MG63 (cell line): ENCODE results near the gene WIPF3. TPM values are rescaled to one million over a fixed set of nuclear protein-coding genes. Genes with fewer than 3 reads are reported as not detected.

Source experiments
- DNase-seq: peaks from one replicate; pipeline ENCODE4 v3.0.0-alpha.2; 2020
- H3K27me3 ChIP-seq: fragments of 250-450 bp; sonication (Bioruptor Pico); 2 replicates; pipeline ENCODE4 v1.5.1; 2020; ENCODE audit warnings: mild to moderate bottlenecking, moderate library complexity
- H3K36me3 ChIP-seq: fragments of 250-450 bp; sonication (Bioruptor Pico); 2 replicates; pipeline ENCODE4 v1.5.1; 2020; ENCODE audit warnings: mild to moderate bottlenecking, moderate library complexity
- H3K4me3 ChIP-seq: fragments of 250-450 bp; sonication (Bioruptor Pico); 2 replicates; pipeline ENCODE4 v1.5.1; 2020; ENCODE audit warnings: mild to moderate bottlenecking, moderate library complexity
- H3K9me3 ChIP-seq: fragments of 250-450 bp; sonication (Bioruptor Pico); 2 replicates; pipeline ENCODE4 v1.5.1; 2020; ENCODE audit warnings: mild to moderate bottlenecking, moderate library complexity
- total RNA-seq: library from RNA; depleted of rRNA; stranded (reverse); fragments of >200 nt; shearing (Covaris generic); gene quantifications from 2 replicates; pipeline ENCODE4 v1.2.3, GENCODE V29; 2014; ENCODE audit warnings: low replicate concordance

The WIPF3 gene
- total RNA-seq, 1 experiment from 2014 or later = not detected

GRCh38 chr7:29805031-29805430 is 1.3 kb upstream of the WIPF3 start:
- Histone ChIP-seq H3K4me3 (no peak overlapping the region), H3K36me3 (no peaks in the 10 kb centered on the region), H3K9me3 (no peaks in the 10 kb centered on the region), H3K27me3 (peaks cover 34% of the 10 kb centered on the region)
- DNase-seq = no peak

DNA sequence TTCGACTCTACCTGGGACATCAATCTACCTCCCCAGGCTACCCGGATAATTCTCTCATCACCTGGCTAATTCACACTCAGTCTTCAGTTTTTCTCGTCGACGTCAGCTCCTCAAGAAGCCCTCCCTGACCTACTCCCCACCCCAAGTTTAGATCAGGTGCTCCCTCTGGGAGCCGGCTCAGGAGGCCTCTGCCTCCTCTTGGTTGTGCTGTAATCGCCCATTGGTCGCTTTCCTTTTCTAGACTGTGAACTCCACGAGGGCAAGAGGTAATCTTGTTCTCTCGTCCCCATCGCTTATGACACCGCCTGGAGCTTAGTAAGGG is 461 bp upstream of the WIPF3 start:
- Histone ChIP-seq H3K4me3 (no peak overlapping the region), H3K36me3 (no peaks in the 10 kb centered on the region), H3K9me3 (no peaks in the 10 kb centered on the region), H3K27me3 (peaks cover 41% of the 10 kb centered on the region)
- DNase-seq = no peak

GRCh38 chr7:29806995-29807841 is 910 bp downstream of the WIPF3 start:
- Histone ChIP-seq H3K9me3 (no peaks in the 10 kb centered on the region), H3K4me3 (no peak overlapping the region; the same call in 1 of the 2 replicates), H3K27me3 (peaks cover 43% of the 10 kb centered on the region), H3K36me3 (no peaks in the 10 kb centered on the region)
- no peak for DNase-seq

DNA sequence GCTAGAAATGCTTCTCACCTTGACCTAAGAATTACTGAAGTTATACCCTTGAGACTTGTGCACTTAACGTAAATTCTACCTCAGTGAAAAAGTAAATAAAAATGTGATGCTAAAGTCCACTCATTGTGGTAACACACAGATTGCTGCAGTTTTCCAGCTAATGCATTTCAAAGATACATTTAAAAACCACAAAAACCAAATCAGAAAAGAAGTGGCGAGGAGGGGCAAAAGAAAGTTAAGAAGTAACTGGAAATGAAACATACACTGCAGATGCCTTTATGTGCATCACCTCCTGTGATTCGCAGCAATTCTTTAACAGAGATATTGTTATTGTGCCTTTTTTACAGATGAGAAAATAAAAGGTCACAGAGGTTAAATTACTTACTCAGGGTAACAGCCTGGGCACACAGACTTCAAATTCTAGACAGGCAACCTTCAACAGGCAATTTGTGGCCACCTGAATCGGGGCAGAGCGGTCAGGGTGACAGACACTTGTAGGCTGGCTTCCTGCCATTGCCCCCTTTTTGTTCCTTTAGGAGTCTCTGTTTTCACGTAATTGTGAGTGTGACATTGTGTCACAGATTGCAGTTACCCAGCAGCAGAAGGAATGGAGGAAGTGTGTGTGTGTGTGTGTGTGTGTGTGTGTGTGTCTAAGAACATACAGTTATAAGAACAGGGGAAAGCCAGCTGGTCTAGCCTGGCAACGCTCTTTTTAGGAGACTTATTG is 1.9 kb downstream of the WIPF3 start:
- no peak overlapping the region for H3K4me3 ChIP-seq
- H3K36me3 ChIP-seq = no peaks in the 10 kb centered on the region
- DNase-seq = no peak
- H3K9me3 ChIP-seq = no peaks in the 10 kb centered on the region
- H3K27me3 ChIP-seq = peaks cover 41% of the 10 kb centered on the region

GRCh38 chr7:29809533-29810155 is 3.3 kb downstream of the WIPF3 start:
- Histone ChIP-seq H3K36me3 (no peaks in the 10 kb centered on the region), H3K9me3 (no peaks in the 10 kb centered on the region), H3K4me3 (no peak overlapping the region), H3K27me3 (peaks cover 35% of the 10 kb centered on the region)
- no peak for DNase-seq

DNA sequence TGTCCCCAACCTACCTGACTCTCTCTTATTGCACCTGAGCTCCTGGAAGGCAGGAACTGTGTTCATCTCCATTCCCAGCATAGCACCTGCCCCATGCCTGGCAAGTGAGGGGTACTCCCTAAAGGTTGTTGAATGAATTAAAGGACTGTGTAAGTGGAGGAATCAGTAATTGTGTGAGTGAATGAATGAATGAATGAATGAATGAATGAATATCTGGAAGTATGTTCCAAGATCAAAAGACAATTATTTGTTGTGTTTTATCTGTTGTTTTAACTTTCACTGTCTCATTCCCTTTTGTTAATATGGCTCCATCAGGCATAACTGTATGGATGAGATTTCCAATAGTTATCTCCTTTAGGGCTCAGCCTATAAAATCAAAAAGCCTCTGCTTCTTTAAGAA is 4.0 kb downstream of the WIPF3 start:
- H3K9me3 ChIP-seq = no peaks in the 10 kb centered on the region
- peaks cover 28% of the 10 kb centered on the region for H3K27me3 ChIP-seq
- H3K36me3 ChIP-seq = no peaks in the 10 kb centered on the region
- H3K4me3 ChIP-seq = no peak overlapping the region
- no peak for DNase-seq

DNA sequence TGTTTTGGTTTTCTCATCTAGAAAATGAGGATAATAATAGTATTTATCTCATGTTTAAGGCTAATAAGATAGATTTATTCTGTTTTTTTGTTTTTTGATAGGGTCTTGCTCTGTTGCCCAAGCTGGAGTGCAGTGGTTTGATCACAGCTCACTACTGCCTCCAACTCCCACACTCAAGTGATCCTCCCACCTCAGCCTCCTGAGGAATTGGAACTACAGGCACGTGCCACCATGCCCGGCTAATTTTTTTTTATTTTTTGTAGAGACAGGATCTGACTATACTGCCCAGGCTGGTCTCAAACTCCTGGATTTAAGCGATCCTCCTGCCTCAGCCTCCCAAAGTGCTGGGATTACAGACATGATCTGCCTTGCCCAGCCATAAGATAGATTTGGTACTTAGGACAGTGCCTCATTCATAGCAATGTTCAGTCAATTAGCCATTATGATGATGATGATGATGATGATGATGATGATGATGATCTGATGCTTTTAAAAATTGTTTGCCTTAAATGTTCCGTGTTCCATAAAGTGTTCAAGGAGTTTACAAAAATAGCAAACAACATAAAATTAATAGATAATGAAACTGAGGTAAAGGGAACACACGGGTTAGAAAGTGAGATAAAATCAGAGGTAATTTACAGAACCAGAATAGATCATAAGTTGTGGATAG is 4.6 kb downstream of the WIPF3 start:
- no peak for DNase-seq
- no peaks in the 10 kb centered on the region for H3K9me3 ChIP-seq
- no peak overlapping the region for H3K4me3 ChIP-seq
- H3K27me3 ChIP-seq = peaks cover 24% of the 10 kb centered on the region
- H3K36me3 ChIP-seq = no peaks in the 10 kb centered on the region

DNA sequence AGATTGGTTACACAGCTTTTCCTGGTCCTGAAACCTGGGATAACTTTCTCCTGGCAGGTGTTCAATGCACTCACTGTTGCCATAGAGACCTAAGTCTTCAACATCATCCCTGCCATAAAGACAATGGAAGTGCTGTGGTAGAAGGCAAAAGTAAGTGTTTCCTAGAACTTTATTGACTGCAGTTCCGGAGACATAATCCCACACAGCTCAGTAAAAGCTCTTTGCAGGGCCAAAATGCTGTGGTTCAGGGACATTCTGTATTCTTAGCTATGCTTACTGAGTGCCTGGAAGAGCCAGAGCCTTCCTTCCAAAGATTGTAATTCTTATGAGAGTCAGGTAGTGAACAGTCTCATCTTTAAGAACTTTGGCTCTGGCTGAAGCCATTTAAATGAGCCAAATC is 5.3 kb downstream of the WIPF3 start:
- DNase-seq = no peak
- no peaks in the 10 kb centered on the region for H3K36me3 ChIP-seq
- H3K9me3 ChIP-seq = no peaks in the 10 kb centered on the region
- no peak overlapping the region for H3K4me3 ChIP-seq
- H3K27me3 ChIP-seq = peaks cover 22% of the 10 kb centered on the region

DNA sequence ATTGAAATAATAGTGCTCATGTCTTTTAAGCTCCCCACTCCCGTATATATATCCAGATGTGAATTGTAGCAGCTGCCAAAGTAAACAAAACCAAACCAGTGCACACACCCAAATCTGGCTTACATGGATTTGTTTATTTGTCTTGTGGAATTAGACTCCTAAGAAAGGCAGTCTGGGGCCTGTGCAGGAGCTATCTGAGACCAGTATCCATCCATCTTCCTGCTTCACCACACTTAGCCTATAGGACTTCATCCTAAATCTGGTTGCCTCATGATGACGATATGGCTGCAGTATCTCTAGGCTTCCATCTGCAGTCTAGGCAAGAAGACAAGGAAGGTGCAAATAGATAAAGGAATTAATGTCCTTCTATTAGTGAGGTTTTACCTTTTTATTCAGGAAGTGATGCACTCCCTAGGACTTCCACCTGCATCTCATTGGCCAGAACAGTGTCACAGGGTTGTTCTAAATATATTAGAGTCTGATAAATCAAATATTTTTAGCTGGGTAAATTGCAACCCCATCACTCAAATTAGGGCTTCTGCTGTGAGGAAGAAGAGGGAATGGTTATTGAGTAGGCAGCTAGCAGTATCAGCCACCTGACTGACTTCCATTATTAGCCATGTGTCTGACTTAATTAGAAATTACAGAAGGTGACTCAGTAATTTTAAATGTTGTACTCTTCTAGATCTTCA is 6.0 kb downstream of the WIPF3 start:
- DNase-seq = peak; percentile 9
- H3K27me3 ChIP-seq = peaks cover 17% of the 10 kb centered on the region
- H3K4me3 ChIP-seq = no peak overlapping the region
- no peaks in the 10 kb centered on the region for H3K36me3 ChIP-seq
- H3K9me3 ChIP-seq = no peaks in the 10 kb centered on the region

DNA sequence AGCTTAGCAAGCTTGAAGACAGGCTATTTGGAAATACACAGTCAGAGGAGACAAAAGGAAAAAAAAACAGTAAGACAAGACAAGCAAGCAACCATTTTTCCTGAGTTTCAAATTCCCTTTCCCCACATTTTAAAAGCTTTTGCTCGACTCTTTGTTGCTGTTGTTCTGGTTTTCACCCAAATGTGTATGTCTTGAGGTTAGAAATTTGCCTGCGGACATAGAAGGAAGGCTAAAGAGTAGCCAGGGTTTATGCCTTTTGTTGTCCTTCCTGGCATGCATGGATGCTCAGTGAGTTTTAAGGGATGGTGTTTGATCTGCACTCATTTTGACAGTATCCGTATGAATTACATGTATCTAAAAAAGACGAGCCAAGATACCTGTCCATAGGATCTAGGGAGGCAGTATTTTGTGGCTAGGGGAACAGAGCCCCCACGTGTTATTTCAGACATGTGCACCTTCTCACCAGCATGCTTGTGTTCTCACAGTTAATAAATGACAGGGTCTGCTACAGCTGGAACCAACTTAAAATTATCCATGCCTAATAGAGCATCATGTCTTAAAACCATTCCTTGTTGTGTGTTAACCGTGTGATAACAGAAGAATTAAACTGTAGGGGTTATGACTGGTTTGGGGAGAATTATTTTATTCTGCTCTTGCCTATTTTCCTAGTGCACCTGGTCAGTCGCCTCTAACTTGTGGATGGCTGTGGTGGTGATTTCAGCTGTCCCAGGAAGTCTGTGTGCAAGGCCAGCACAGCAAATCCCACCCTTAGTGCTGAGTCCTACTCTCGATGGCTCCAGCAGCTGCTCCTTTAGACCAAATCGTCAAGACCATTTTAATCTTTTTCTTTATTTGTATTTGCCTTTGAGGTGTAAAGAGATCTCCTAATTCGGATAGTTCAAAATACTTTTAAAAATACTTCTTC is 9.1 kb downstream of the WIPF3 start:
- no peaks in the 10 kb centered on the region for H3K36me3 ChIP-seq
- H3K4me3 ChIP-seq = no peak overlapping the region
- DNase-seq = no peak
- H3K9me3 ChIP-seq = no peaks in the 10 kb centered on the region
- peaks cover 25% of the 10 kb centered on the region for H3K27me3 ChIP-seq

- Histone ChIP-seq H3K9me3 (no peaks in the 10 kb centered on the region), H3K4me3 (no peak overlapping the region), H3K27me3 (peaks cover 26% of the 10 kb centered on the region), H3K36me3 (no peaks in the 10 kb centered on the region)
- no peak for DNase-seq
Measured at GRCh38 chr7:29818308-29818707, 12.0 kb downstream of the WIPF3 start.

DNA sequence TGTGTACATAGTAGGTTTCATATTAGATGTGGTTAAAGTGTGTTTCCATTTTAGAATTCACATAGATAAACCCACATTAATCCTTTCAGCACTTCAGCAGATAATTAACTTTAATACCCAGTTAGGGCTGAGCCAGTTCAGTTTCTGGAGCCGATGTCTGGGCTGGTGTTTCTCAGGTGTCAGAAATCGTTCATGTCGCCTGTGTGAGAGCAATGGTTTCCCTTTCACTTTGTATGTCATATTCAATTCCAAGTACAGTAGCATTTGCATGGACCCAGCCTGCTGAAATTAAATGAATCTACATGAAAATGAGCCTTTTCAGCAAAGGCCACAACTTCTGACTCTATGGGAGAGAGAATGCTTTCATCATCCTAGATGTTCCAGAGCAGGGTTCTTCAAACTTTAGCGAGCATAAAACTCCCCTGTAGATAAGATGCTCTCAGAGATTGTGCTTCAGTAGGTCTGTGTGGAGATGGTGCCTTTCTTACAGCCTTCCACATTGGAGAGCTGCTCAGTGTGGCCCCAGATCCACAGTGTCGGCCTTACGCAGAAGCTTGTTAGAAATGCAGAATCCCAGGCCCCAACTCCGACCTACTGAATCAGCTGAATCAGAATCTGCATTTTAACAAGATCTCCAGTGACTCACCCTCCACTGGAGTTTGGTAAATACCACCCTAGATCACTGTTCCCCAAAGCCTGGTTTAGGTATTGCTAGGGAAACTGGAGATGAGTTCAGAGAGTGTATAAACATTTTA is 19.6 kb downstream of the WIPF3 start:
- DNase-seq = no peak
- Histone ChIP-seq H3K9me3 (no peaks in the 10 kb centered on the region), H3K36me3 (no peaks in the 10 kb centered on the region), H3K27me3 (peaks cover 2% of the 10 kb centered on the region; the same call in 1 of the 2 replicates), H3K4me3 (no peak overlapping the region)

- no peak for DNase-seq
- Histone ChIP-seq H3K36me3 (no peaks in the 10 kb centered on the region), H3K4me3 (no peak overlapping the region), H3K27me3 (peaks cover 2% of the 10 kb centered on the region; the same call in 1 of the 2 replicates), H3K9me3 (no peaks in the 10 kb centered on the region)
Measured at GRCh38 chr7:29826530-29826822, 20.2 kb downstream of the WIPF3 start.

DNA sequence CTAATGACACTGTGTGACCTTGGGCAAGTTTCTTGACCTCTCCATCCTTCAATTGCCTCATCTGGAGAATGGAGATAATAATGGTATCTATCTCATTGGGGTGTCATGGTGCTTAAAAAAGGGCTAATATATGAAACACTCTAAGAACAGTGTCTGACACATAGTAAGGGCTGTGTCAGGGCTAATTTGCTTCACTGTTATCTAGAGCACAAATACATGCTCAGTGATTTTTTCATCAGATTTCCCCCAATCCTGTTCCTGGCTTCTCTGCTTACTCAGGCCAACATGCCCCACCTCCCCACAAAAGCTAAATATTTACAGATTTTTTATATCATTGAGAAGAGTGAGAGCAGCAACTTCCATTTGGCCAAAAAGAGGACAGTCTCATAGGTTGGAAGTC is 20.6 kb downstream of the WIPF3 start:
- H3K36me3 ChIP-seq = no peaks in the 10 kb centered on the region
- no peak overlapping the region for H3K4me3 ChIP-seq
- no peaks in the 10 kb centered on the region for H3K9me3 ChIP-seq
- no peaks in the 10 kb centered on the region; the same call in 1 of the 2 replicates for H3K27me3 ChIP-seq
- DNase-seq = no peak

- no peak overlapping the region for H3K4me3 ChIP-seq
- H3K27me3 ChIP-seq = no peaks in the 10 kb centered on the region; the same call in 1 of the 2 replicates
- DNase-seq = no peak
- H3K36me3 ChIP-seq = no peaks in the 10 kb centered on the region
- no peaks in the 10 kb centered on the region for H3K9me3 ChIP-seq
Measured at GRCh38 chr7:29831705-29832104, 25.4 kb downstream of the WIPF3 start.
